ENCODE measurements around the gene ENTPD8.

The ENTPD8 gene

DNA sequence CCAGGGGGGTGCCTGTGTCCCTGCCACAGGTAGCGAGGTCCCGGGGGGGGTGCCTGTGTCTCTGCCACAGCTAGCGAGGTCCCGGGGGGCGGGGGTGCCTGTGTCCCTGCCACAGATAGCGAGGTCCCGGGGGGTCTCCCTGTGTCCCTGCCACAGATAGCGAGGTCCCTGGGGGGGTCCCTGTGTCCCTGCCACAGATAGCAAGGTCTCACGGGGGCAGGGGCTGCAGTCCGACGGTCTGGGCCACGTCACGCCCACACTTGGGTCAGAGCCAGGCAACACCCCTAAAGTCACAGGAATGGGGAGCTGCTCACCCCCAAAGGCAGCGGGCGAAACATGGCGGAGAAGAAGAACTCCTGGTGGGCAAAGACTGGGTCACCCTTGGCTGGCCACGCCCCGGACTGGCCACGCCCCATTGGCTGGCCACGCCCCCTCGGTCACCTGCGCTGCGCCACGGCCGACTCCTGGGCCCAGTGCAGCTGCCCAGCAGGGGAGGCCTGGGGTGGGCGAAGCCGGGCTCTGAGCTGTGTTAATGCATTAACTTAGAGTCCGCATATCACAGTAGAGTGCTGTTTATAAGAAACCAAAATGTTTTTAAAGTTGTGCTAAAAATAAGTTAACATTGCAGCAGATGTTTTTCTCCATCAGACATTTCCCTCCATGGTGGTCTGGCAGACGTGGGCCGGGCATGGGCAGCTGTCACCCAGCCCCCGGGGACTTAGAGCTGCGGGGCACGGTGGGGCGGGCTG, 11.0 kb downstream of the ENTPD8 start:
- Histone ChIP-seq H3K79me2 (ENCODE audit: control insufficient read depth, insufficient read depth, low read length) (no peaks in the 10 kb centered on the region), H3K18ac (ENCODE audit: low read length) (no peak overlapping the region), H3K4ac (ENCODE audit: low read depth, low read length) (no peak overlapping the region), H3K27me3 (ENCODE audit: insufficient read depth, low read length, poor library complexity) (no peaks in the 10 kb centered on the region), H3K36me3 (ENCODE audit: control insufficient read depth, insufficient read depth, low read length) (no peaks in the 10 kb centered on the region), H2BK120ac (ENCODE audit: low read depth, low read length) (no peak overlapping the region), H3K23ac (ENCODE audit: low read length) (no peak overlapping the region), H3K79me1 (ENCODE audit: low read length) (no peaks in the 10 kb centered on the region), H2AK5ac (ENCODE audit: low read length) (no peak overlapping the region), H3K4me3 (ENCODE audit: low read length) (no peak overlapping the region), H3K4me1 (ENCODE audit: control insufficient read depth, low read depth, low read length) (no peaks in the 10 kb centered on the region), H2BK15ac (replicated peaks; ENCODE audit: low read depth) (no peak overlapping the region), H4K8ac (ENCODE audit: low read depth, low read length) (no peak overlapping the region), H3K56ac (ENCODE audit: low read length) (no peak overlapping the region), H2BK5ac (ENCODE audit: low read length) (no peak overlapping the region), H3K9ac (ENCODE audit: low read length) (no peak overlapping the region), H4K5ac (ENCODE audit: low read length) (no peak overlapping the region), H3K4me2 (ENCODE audit: low read length) (no peak overlapping the region), H3K27ac (ENCODE audit: low read depth, low read length) (no peak overlapping the region)
- no peak for DNase-seq
- no CpG with 5 or more reads among the region's 34 CpGs for WGBS (ENCODE audit: extremely low coverage, insufficient coverage, low lambda C conversion rate)

- Histone ChIP-seq H3K9ac (ENCODE audit: low read length) (no peak overlapping the region), H4K5ac (ENCODE audit: low read length) (no peak overlapping the region), H3K36me3 (ENCODE audit: control insufficient read depth, insufficient read depth, low read length) (no peaks in the 10 kb centered on the region), H3K79me1 (ENCODE audit: low read length) (no peaks in the 10 kb centered on the region), H3K18ac (ENCODE audit: low read length) (no peak overlapping the region), H3K56ac (ENCODE audit: low read length) (no peak overlapping the region), H2AK5ac (ENCODE audit: low read length) (no peak overlapping the region), H3K4ac (ENCODE audit: low read depth, low read length) (no peak overlapping the region), H3K23ac (ENCODE audit: low read length) (no peak overlapping the region), H3K79me2 (ENCODE audit: control insufficient read depth, insufficient read depth, low read length) (no peaks in the 10 kb centered on the region), H2BK15ac (replicated peaks; ENCODE audit: low read depth) (no peak overlapping the region), H2BK120ac (ENCODE audit: low read depth, low read length) (no peak overlapping the region), H3K4me3 (ENCODE audit: low read length) (no peak overlapping the region), H3K27ac (ENCODE audit: low read depth, low read length) (no peak overlapping the region), H2BK5ac (ENCODE audit: low read length) (no peak overlapping the region), H3K4me1 (ENCODE audit: control insufficient read depth, low read depth, low read length) (no peaks in the 10 kb centered on the region), H4K8ac (ENCODE audit: low read depth, low read length) (no peak overlapping the region), H3K27me3 (ENCODE audit: insufficient read depth, low read length, poor library complexity) (no peaks in the 10 kb centered on the region), H3K4me2 (ENCODE audit: low read length) (no peak overlapping the region)
- no CpG with 5 or more reads among the region's 14 CpGs for WGBS (ENCODE audit: extremely low coverage, insufficient coverage, low lambda C conversion rate)
- DNase-seq: no peak
Measured at GRCh38 chr9:137429546-137429890, 11.6 kb downstream of the ENTPD8 start.

DNA sequence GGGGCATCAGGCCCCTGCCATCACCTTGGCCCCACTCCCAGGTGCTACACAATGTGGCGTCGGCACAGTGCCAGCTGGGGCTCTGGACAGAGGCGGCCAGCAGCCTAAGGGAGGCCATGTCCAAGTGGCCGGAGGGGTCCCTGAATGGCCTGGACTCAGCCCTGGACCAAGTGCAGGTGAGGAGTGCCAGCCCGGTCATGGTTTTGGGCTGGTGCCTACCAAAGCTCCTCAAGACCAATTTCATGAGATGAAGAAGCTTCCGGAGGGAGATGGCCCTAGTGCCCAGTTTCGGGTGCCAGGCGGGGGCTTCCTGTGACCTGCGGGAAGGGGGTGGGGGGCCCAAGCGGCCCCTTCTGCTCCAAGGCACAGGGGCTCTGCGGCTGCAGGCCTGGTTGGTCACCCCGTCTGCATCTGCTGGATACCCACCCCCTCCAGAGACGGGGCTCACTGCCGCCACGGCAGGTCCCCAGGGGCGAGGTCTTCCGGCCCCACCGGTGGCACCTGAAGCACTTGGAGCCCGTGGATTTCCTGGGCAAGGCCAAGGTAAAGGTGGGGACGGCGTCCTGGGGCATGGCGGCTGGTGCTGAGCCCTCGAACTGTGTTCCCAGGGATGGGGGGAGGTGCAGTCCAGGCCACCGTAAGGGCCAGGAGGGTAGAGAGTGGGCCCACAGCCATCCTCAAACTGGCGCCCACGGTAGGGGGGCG, 12.2 kb downstream of the ENTPD8 start:
- no peak overlapping the region for H3K9ac ChIP-seq (ENCODE audit: low read length)
- H3K18ac ChIP-seq (ENCODE audit: low read length): no peak overlapping the region
- H2BK120ac ChIP-seq (ENCODE audit: low read depth, low read length): no peak overlapping the region
- H3K27me3 ChIP-seq (ENCODE audit: insufficient read depth, low read length, poor library complexity): no peaks in the 10 kb centered on the region
- no peak overlapping the region for H3K56ac ChIP-seq (ENCODE audit: low read length)
- no peak overlapping the region for H2BK15ac ChIP-seq (replicated peaks; ENCODE audit: low read depth)
- no peak overlapping the region for H3K27ac ChIP-seq (ENCODE audit: low read depth, low read length)
- H2BK5ac ChIP-seq (ENCODE audit: low read length): no peak overlapping the region
- no peak overlapping the region for H3K4me2 ChIP-seq (ENCODE audit: low read length)
- H3K79me2 ChIP-seq (ENCODE audit: control insufficient read depth, insufficient read depth, low read length): no peaks in the 10 kb centered on the region
- DNase-seq: no peak
- no peak overlapping the region for H3K4me3 ChIP-seq (ENCODE audit: low read length)
- H2AK5ac ChIP-seq (ENCODE audit: low read length): no peak overlapping the region
- no peaks in the 10 kb centered on the region for H3K36me3 ChIP-seq (ENCODE audit: control insufficient read depth, insufficient read depth, low read length)
- H3K4ac ChIP-seq (ENCODE audit: low read depth, low read length): no peak overlapping the region
- H3K4me1 ChIP-seq (ENCODE audit: control insufficient read depth, low read depth, low read length): no peaks in the 10 kb centered on the region
- H3K23ac ChIP-seq (ENCODE audit: low read length): no peak overlapping the region
- no peaks in the 10 kb centered on the region for H3K79me1 ChIP-seq (ENCODE audit: low read length)
- H4K5ac ChIP-seq (ENCODE audit: low read length): no peak overlapping the region
- no peak overlapping the region for H4K8ac ChIP-seq (ENCODE audit: low read depth, low read length)
- no CpG with 5 or more reads among the region's 27 CpGs for WGBS (ENCODE audit: extremely low coverage, insufficient coverage, low lambda C conversion rate)

GRCh38 chr9:137428311-137428630, 12.9 kb downstream of the ENTPD8 start:
- H2BK5ac ChIP-seq (ENCODE audit: low read length): no peak overlapping the region
- no peak overlapping the region for H3K4ac ChIP-seq (ENCODE audit: low read depth, low read length)
- no peaks in the 10 kb centered on the region for H3K79me2 ChIP-seq (ENCODE audit: control insufficient read depth, insufficient read depth, low read length)
- no peak overlapping the region for H4K5ac ChIP-seq (ENCODE audit: low read length)
- no peaks in the 10 kb centered on the region for H3K27me3 ChIP-seq (ENCODE audit: insufficient read depth, low read length, poor library complexity)
- WGBS (ENCODE audit: extremely low coverage, insufficient coverage, low lambda C conversion rate): no CpG with 5 or more reads among the region's 6 CpGs
- H4K8ac ChIP-seq (ENCODE audit: low read depth, low read length): no peak overlapping the region
- H3K4me2 ChIP-seq (ENCODE audit: low read length): no peak overlapping the region
- no peak overlapping the region for H2BK15ac ChIP-seq (replicated peaks; ENCODE audit: low read depth)
- no peak overlapping the region for H3K56ac ChIP-seq (ENCODE audit: low read length)
- H2AK5ac ChIP-seq (ENCODE audit: low read length): no peak overlapping the region
- no peak for DNase-seq
- H3K4me3 ChIP-seq (ENCODE audit: low read length): no peak overlapping the region
- no peaks in the 10 kb centered on the region for H3K79me1 ChIP-seq (ENCODE audit: low read length)
- H3K18ac ChIP-seq (ENCODE audit: low read length): no peak overlapping the region
- H3K9ac ChIP-seq (ENCODE audit: low read length): no peak overlapping the region
- no peaks in the 10 kb centered on the region for H3K4me1 ChIP-seq (ENCODE audit: control insufficient read depth, low read depth, low read length)
- H2BK120ac ChIP-seq (ENCODE audit: low read depth, low read length): no peak overlapping the region
- no peaks in the 10 kb centered on the region for H3K36me3 ChIP-seq (ENCODE audit: control insufficient read depth, insufficient read depth, low read length)
- no peak overlapping the region for H3K23ac ChIP-seq (ENCODE audit: low read length)
- H3K27ac ChIP-seq (ENCODE audit: low read depth, low read length): no peak overlapping the region

- no peak overlapping the region for H3K23ac ChIP-seq (ENCODE audit: low read length)
- no peak overlapping the region for H3K4me3 ChIP-seq (ENCODE audit: low read length)
- no peak overlapping the region for H4K8ac ChIP-seq (ENCODE audit: low read depth, low read length)
- WGBS (ENCODE audit: extremely low coverage, insufficient coverage, low lambda C conversion rate): no CpG with 5 or more reads among the region's 27 CpGs
- no peaks in the 10 kb centered on the region for H3K4me1 ChIP-seq (ENCODE audit: control insufficient read depth, low read depth, low read length)
- DNase-seq: no peak
- H2BK120ac ChIP-seq (ENCODE audit: low read depth, low read length): no peak overlapping the region
- no peak overlapping the region for H3K4ac ChIP-seq (ENCODE audit: low read depth, low read length)
- H2BK5ac ChIP-seq (ENCODE audit: low read length): no peak overlapping the region
- no peak overlapping the region for H3K9ac ChIP-seq (ENCODE audit: low read length)
- H2AK5ac ChIP-seq (ENCODE audit: low read length): no peak overlapping the region
- no peak overlapping the region for H2BK15ac ChIP-seq (replicated peaks; ENCODE audit: low read depth)
- no peak overlapping the region for H3K4me2 ChIP-seq (ENCODE audit: low read length)
- no peaks in the 10 kb centered on the region for H3K27me3 ChIP-seq (ENCODE audit: insufficient read depth, low read length, poor library complexity)
- H3K79me2 ChIP-seq (ENCODE audit: control insufficient read depth, insufficient read depth, low read length): no peaks in the 10 kb centered on the region
- H3K79me1 ChIP-seq (ENCODE audit: low read length): no peaks in the 10 kb centered on the region
- H3K56ac ChIP-seq (ENCODE audit: low read length): no peak overlapping the region
- H3K18ac ChIP-seq (ENCODE audit: low read length): no peak overlapping the region
- H4K5ac ChIP-seq (ENCODE audit: low read length): no peak overlapping the region
- H3K27ac ChIP-seq (ENCODE audit: low read depth, low read length): no peak overlapping the region
- no peaks in the 10 kb centered on the region for H3K36me3 ChIP-seq (ENCODE audit: control insufficient read depth, insufficient read depth, low read length)
Measured at GRCh38 chr9:137427454-137428310, 13.5 kb downstream of the ENTPD8 start.

All from mesendoderm (in vitro differentiated cells).